GM21786 (cell line): ENCODE results near the gene MAGOHB.

ENCODE experiments used
- ATAC-seq: cut with Tn5 transposase; IDR thresholded peaks from one replicate; pipeline ENCODE4 v1.9.1; 2021; ENCODE audit not compliant: unreplicated experiment

Gene MAGOHB

DNA sequence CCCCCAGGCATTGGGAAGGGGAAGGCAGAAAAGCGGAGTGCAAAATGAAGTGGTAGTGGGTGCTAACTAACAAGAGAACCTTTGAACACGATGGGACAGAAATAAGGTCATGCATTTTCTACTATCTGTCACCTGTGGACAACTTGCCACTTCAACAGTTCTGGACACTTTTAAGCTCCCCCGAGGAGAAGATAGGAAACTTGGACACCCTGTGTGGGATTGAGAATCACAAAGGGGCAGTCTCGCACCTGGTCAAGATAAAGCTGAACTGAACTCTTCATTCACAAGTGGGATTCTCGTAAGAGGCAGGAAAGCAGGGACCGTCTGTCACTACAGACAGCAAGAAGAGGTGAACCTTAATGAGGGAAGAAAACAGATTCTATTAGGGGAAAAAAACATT is 56.1 kb downstream of the MAGOHB start:
- peak; percentile 9 for ATAC-seq

DNA sequence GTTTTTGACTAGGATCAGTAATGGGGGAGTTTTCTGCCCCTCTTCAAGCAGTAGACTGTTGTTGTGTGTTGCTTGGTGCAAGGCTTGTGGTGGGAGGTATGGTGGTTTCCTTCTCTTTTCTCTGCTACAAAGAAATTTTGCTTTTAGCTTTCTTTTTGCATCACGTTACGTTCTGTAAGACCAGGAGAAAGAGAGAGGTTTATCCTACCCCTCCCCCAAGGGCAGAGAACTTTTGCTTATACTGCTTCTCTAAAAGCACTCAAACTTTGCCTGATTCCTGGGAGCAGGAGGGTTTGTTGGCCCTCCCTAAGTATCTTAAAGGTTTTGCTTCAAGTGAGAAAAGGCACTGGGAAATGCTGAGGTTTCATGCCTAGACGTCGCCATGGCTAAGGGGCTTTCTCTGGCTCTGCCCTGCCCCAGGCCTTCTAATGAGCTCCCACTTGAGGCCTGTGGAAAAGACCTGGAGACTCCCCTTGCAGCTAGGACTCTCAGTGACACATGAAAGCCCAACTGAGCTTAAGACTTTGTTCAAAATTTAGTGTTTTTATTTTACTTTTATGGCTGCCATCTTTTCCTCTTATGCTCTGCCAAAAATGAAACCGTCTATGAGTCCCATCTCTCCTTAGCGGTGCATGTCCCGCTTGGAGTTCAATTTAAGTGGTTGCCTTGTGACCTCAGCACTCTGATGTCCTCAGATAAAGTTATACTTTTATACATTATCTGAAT is 58.5 kb downstream of the MAGOHB start:
- no peak for ATAC-seq

GRCh38 chr12:10554228-10554755 is 59.1 kb downstream of the MAGOHB start:
- no peak for ATAC-seq
